Measurements from ENCODE around the gene ARHGAP45.
A peak's percentile ranks its signal among the peaks of the same experiment; 100 is the strongest.
"Not testable (repeated sequence)": the region's sequence is repeated elsewhere in the genome, so short reads cannot be mapped to it uniquely, and the experiment has no call there.

Gene ARHGAP45

GRCh38 chr19:1110809-1111640, 44.1 kb downstream of the ARHGAP45 start:
- no peak for TF ChIP-seq POLR2A (IDR thresholded peaks at IDR 0.05; ENCODE audit: low read depth, low read length)
- TF ChIP-seq TAF1 (IDR thresholded peaks at IDR 0.05; ENCODE audit: borderline replicate concordance, low read depth, low read length), result no peak
- TF ChIP-seq POLR2AphosphoS5 (IDR thresholded peaks at IDR 0.05; ENCODE audit: low read depth, low read length), result no peak
- DNase-seq (ENCODE audit: insufficient read length) (no peak), FAIRE-seq (no peak)

GRCh38 chr19:1111641-1112267, 44.8 kb downstream of the ARHGAP45 start:
- TF ChIP-seq TAF1 (IDR thresholded peaks at IDR 0.05; ENCODE audit: borderline replicate concordance, low read depth, low read length) (no peak), POLR2AphosphoS5 (IDR thresholded peaks at IDR 0.05; ENCODE audit: low read depth, low read length) (no peak), POLR2A (IDR thresholded peaks at IDR 0.05; ENCODE audit: low read depth, low read length) (no peak)
- FAIRE-seq, result no peak
- DNase-seq (ENCODE audit: insufficient read length), result no peak

GRCh38 chr19:1112268-1113029, 45.5 kb downstream of the ARHGAP45 start:
- no peak for TF ChIP-seq POLR2AphosphoS5 (IDR thresholded peaks at IDR 0.05; ENCODE audit: low read depth, low read length)
- TF ChIP-seq POLR2A (IDR thresholded peaks at IDR 0.05; ENCODE audit: low read depth, low read length), result no peak
- no peak for TF ChIP-seq TAF1 (IDR thresholded peaks at IDR 0.05; ENCODE audit: borderline replicate concordance, low read depth, low read length)
- DNase-seq (ENCODE audit: insufficient read length), result no peak
- FAIRE-seq, result no peak

GRCh38 chr19:1113030-1113985, 46.3 kb downstream of the ARHGAP45 start:
- TF ChIP-seq TAF1 (IDR thresholded peaks at IDR 0.05; ENCODE audit: borderline replicate concordance, low read depth, low read length) (no peak), POLR2A (IDR thresholded peaks at IDR 0.05; ENCODE audit: low read depth, low read length) (peak; percentile 16; the same call in 1 of the 2 replicates), POLR2AphosphoS5 (IDR thresholded peaks at IDR 0.05; ENCODE audit: low read depth, low read length) (0 out of 2 replicates have a peak, but pooled peaks have one; percentile 49)
- FAIRE-seq (peak; percentile 96), DNase-seq (ENCODE audit: insufficient read length) (peak; percentile 99)

GRCh38 chr19:1113986-1114483, 47.1 kb downstream of the ARHGAP45 start:
- no peak for TF ChIP-seq POLR2AphosphoS5 (IDR thresholded peaks at IDR 0.05; ENCODE audit: low read depth, low read length)
- no peak for TF ChIP-seq TAF1 (IDR thresholded peaks at IDR 0.05; ENCODE audit: borderline replicate concordance, low read depth, low read length)
- no peak for TF ChIP-seq POLR2A (IDR thresholded peaks at IDR 0.05; ENCODE audit: low read depth, low read length)
- FAIRE-seq, result no peak

DNA sequence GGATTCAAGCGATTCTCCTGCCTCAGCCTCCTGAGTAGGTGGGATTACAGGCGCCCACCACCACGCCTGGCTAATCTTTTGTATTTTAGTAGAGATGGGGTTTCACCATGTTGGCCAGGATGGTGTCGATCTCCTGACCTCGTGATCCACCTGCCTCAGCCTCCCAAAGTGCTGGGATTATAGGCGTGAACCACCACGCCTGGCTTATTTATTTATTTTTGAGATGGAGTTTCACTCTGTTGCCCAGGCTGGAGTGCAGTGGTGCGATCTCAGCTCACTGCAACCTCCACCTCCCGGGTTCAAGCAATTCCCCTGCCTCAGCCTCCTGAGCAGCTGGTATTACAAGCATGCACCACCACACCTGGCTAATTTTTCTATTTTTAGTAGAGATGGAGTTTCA, 47.8 kb downstream of the ARHGAP45 start:
- not testable (repeated sequence) for DNase-seq (ENCODE audit: insufficient read length); FAIRE-seq

More at GRCh38 chr19:1113986-1114483, 47.1 kb downstream of the ARHGAP45 start:
- no peak for DNase-seq (ENCODE audit: insufficient read length)

DNA sequence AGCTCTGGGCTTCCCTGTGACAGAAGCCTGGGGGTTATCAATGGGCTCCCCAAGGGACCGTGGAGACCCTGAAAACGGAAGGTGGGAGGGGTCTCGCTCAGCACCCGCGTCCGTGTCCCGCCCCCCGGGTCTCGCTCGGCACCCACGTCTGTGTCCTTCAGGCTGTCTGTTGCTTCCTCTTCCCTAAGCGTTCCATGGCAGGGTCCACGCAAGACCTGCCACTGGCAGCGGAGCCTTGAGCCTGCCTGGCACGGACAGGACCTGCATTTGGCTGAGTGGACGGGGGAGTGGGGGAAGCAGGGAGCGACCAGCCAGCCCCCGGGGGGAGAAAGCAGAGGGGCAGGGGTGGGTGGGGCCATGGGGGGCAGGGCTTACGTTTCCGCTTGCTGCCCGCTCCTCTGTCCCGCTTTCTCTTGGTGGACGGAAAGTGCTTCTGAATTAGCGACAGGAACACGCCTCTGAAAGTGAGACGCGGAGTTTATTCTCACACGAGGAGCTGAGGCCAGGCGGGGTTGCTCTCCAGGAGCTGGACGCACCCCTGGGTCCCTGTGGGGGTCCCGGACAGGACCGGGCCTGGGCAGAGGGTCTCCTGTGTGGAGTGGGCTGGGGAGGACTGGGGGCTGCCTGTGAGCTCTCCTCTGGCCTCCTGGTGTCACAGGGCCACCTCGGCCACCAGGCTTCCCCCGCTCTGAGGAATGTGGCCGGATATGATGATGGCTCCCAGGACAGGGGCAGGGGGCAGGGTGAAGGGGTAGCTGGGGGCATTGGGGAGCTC, 48.9 kb downstream of the ARHGAP45 start:
- TF ChIP-seq POLR2AphosphoS5 (IDR thresholded peaks at IDR 0.05; ENCODE audit: low read depth, low read length) (no peak), POLR2A (IDR thresholded peaks at IDR 0.05; ENCODE audit: low read depth, low read length) (no peak), TAF1 (IDR thresholded peaks at IDR 0.05; ENCODE audit: borderline replicate concordance, low read depth, low read length) (no peak)
- no peak for DNase-seq (ENCODE audit: insufficient read length)
- no peak for FAIRE-seq

- DNase-seq (ENCODE audit: insufficient read length) (no peak), FAIRE-seq (no peak)
- no peak for TF ChIP-seq TAF1 (IDR thresholded peaks at IDR 0.05; ENCODE audit: borderline replicate concordance, low read depth, low read length)
- no peak for TF ChIP-seq POLR2A (IDR thresholded peaks at IDR 0.05; ENCODE audit: low read depth, low read length)
- no peak for TF ChIP-seq POLR2AphosphoS5 (IDR thresholded peaks at IDR 0.05; ENCODE audit: low read depth, low read length)
Measured at GRCh38 chr19:1116726-1117581, 50.0 kb downstream of the ARHGAP45 start.

DNA sequence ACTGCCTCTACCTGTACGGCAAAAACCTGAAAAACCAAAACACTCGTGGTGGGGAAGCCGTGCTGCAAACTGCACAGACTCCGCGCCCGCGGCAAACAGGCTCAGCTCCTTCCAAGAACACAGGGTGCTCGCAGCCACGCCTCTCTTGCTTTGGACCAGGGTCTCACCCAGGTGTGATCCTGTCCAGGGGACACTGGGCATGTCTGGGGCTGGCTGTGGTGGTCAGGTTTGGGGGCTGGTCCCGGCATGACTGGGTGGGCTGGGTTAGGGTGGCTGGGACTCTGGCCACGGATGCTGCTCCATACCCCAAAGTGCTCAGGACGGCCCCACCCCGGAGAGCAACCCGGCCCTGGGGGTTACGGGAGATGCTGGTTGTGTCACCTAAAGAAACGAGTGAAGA, 50.7 kb downstream of the ARHGAP45 start:
- DNase-seq (ENCODE audit: insufficient read length) (no peak), FAIRE-seq (no peak)
- TF ChIP-seq TAF1 (IDR thresholded peaks at IDR 0.05; ENCODE audit: borderline replicate concordance, low read depth, low read length) (no peak), POLR2AphosphoS5 (IDR thresholded peaks at IDR 0.05; ENCODE audit: low read depth, low read length) (no peak), POLR2A (IDR thresholded peaks at IDR 0.05; ENCODE audit: low read depth, low read length) (no peak)
